SIG-M5 treated with dmso at 0.1 percent for 504 hours (cell line): ENCODE results near the gene VKORC1.

Experiments
- DNase-seq: peaks from one replicate; lab custom pipeline; 2025; ENCODE audit not compliant: unreplicated experiment; lab: John Stamatoyannopoulos, UW

Gene VKORC1

GRCh38 chr16:31083081-31083480 is 11.5 kb downstream of the VKORC1 start:
- DNase-seq = no peak

GRCh38 chr16:31082368-31083045 is 12.1 kb downstream of the VKORC1 start:
- DNase-seq = no peak

DNA sequence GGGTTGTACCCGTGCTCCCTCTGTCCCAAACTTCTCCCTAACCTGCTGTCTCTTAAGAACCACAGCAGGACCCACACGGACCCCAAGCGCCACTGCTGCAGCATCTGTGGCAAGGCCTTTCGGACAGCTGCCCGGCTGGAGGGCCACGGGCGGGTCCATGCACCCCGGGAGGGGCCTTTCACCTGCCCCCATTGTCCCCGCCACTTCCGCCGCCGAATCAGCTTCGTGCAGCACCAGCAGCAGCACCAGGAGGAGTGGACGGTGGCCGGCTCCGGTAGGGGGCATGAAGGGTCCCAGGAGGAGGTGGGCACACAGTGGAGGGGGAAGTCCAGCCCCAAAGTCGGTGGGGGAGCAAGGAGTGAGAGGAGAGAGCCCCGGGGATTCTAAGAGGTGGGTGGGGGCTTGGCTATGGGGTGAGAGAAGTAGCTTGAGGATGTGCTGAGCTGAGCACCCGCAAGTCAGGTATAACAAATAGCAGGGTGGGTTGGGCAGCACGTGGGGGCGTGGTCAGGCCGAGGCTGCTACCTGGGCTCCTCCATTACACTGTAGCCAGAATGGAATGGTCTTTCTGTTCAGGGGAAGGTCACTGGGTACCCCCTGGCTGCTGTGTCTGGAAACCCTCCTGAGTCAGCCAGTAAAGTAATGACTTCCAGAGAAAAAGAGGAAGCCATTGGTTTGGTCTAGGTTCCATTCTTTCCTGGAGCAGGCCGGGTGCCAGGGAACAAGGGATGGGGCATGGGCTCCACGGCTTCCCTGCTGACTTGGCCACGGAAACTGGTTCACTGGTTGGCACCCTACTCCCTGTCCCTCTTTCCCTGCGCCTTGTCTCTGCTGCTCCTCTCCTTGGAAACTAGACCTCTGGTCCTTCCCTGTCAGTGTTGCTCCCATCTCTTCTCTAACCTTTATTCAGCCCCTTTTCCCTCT is 12.9 kb downstream of the VKORC1 start:
- DNase-seq = no peak

GRCh38 chr16:31080756-31081419 is 13.7 kb downstream of the VKORC1 start:
- DNase-seq = no peak

DNA sequence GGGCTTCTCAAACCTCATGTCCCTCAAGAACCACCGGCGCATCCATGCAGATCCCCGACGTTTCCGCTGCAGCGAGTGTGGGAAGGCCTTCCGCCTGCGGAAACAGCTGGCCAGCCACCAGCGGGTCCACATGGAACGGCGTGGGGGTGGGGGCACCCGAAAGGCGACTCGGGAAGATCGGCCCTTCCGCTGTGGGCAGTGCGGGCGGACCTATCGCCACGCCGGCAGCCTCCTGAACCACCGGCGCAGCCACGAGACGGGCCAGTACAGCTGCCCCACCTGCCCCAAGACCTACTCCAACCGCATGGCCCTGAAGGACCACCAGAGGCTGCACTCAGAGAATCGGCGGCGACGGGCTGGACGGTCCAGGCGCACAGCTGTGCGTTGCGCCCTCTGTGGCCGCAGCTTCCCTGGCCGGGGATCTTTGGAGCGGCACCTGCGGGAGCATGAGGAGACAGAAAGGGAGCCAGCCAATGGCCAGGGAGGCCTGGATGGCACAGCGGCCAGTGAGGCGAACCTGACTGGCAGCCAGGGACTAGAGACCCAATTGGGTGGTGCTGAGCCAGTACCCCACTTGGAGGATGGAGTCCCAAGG is 14.5 kb downstream of the VKORC1 start:
- no peak for DNase-seq

- peak; percentile 84 for DNase-seq
These were observed 15.2 kb downstream of the VKORC1 start for GRCh38 chr16:31079342-31079944.

DNA sequence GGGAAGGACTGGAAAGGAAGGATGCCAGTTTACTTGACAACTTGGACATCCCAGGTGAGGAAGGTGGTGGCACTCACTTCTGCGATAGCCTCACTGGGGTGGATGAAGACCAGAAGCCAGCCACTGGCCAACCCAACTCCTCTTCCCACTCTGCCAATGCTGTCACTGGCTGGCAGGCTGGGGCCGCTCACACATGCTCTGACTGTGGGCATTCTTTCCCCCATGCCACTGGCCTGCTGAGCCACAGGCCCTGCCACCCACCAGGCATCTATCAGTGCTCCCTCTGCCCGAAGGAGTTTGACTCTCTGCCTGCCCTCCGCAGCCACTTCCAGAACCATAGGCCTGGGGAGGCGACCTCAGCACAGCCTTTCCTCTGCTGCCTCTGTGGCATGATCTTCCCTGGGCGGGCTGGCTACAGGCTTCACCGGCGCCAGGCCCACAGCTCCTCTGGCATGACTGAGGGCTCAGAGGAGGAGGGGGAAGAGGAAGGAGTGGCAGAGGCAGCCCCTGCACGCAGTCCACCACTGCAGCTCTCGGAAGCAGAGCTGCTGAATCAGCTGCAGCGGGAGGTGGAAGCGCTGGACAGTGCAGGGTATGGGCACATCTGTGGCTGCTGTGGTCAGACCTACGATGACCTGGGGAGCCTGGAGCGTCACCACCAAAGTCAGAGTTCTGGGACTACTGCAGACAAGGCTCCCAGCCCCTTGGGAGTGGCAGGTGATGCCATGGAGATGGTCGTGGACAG is 15.8 kb downstream of the VKORC1 start:
- no peak for DNase-seq

- no peak for DNase-seq
These were observed 16.8 kb downstream of the VKORC1 start for GRCh38 chr16:31077592-31078396.

DNA sequence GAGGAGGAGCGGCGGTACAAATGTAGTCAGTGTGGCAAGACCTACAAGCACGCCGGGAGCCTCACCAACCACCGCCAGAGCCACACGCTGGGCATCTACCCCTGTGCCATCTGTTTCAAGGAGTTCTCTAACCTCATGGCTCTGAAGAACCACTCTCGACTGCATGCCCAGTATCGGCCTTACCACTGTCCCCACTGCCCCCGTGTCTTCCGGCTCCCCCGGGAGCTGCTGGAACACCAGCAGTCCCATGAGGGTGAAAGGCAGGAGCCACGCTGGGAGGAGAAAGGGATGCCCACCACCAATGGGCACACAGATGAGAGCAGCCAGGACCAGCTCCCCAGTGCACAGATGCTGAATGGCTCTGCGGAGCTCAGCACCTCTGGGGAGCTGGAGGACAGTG is 17.6 kb downstream of the VKORC1 start:
- no peak for DNase-seq

DNA sequence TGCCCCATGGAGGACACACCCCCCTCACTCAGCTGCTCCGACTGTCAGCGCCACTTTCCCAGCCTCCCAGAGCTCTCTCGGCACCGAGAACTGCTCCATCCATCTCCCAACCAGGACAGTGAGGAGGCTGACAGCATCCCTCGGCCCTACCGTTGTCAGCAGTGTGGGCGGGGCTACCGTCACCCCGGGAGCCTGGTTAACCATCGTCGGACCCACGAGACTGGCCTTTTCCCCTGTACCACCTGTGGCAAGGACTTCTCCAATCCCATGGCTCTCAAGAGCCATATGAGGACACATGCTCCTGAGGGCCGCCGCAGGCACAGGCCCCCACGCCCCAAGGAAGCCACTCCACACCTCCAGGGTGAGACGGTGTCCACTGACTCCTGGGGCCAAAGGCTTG is 18.3 kb downstream of the VKORC1 start:
- no peak for DNase-seq

DNA sequence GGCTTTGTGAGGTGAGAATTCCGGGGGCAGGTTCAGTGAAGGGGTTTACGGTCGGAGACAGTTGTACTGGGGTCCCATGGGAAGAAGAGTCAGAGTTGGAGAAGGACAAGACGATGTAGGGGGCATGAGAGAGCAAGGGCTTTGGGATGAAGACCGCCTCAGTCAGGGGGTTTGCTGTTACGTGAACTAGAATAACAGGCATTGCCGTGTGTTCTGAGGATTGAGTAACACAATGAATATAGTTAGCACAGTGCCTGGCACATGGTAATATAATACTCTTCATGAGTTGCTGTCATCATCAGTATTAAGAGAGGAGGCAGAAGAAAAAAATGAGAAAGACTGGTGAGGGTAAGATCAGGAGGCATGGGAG is 19.8 kb downstream of the VKORC1 start:
- no peak for DNase-seq

GRCh38 chr16:31073970-31074813 is 20.4 kb downstream of the VKORC1 start, which contains the start of the genes ZNF646 and ZNF668:
ZNF646 (plus strand) TSS chr16:31074422; CDS start chr16:31076325, 1,903 bp downstream.
ZNF668 (minus strand) TSS chr16:31074240; CDS start chr16:31064459, 9,781 bp downstream.
- peak; percentile 99 for DNase-seq

GRCh38 chr16:31073142-31073969 is 21.2 kb downstream of the VKORC1 start:
- DNase-seq = peak; percentile 87

GRCh38 chr16:31072540-31073141 is 22.0 kb downstream of the VKORC1 start:
- peak; percentile 61 for DNase-seq

DNA sequence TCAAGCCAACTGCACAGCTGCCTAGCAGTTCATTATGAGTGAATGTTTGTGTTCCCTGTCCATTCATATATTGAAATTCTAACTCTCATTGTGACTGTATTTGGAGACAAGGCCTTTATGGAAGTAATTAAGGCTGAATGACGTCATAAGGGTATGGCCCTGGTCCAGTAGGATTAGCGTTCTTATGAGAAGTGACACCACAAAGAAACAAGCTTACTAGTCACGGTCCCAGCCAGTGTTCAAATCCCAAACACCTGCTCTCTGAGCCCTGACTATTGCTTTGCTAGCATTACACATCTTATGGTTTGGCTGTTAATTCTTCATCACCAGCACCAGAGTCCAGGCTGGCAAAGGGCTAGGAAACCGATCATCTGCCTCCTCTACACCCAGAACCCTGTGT is 22.7 kb downstream of the VKORC1 start:
- DNase-seq = no peak

- DNase-seq = no peak
These were observed 27.3 kb downstream of the VKORC1 start for GRCh38 chr16:31067342-31067741.

DNA sequence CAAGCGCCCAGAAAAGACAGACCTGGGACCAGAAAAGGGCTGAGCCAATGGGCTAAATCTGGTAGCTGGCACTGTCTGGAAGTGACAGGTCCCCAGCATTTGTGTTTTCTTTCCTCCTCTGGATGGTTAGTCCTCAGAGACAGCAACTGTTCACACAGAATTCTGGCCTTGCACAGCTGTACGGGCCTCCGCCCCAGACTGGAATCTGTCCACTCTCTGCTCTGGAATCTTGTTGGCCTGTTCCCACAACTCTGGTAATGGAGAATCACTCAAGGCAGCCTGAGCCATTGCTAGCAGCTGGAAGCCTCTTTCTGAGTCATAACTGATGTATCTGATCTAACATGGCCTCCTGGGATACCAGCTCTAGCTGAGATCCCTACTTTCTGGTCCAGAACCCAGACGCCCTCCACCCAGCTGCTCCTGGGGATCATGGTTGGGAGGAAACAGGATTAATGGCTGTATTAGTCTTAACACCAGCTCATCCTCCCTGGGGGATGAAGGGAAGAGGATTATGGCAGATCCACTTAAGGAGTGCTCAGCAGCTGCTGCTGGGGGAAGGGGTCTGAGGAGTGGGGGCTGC is 29.6 kb downstream of the VKORC1 start:
- DNase-seq = no peak
